HG02852 (cell line): Measurements from ENCODE around the gene FA2H.

Experiments
- ATAC-seq: cut with Tn5 transposase; IDR thresholded peaks from one replicate; pipeline ENCODE4 v1.9.1; 2021; ENCODE audit warnings: mild to moderate bottlenecking, moderate library complexity; ENCODE audit not compliant: unreplicated experiment

Gene FA2H

GRCh38 chr16:74745109-74745615 is 29.5 kb downstream of the FA2H start:
- no peak for ATAC-seq

GRCh38 chr16:74744566-74744965 is 30.1 kb downstream of the FA2H start:
- ATAC-seq = no peak

GRCh38 chr16:74743668-74744299 is 30.8 kb downstream of the FA2H start:
- no peak for ATAC-seq

GRCh38 chr16:74743045-74743667 is 31.5 kb downstream of the FA2H start:
- ATAC-seq = no peak

GRCh38 chr16:74742051-74742481 is 32.6 kb downstream of the FA2H start:
- no peak for ATAC-seq

GRCh38 chr16:74740795-74741304 is 33.8 kb downstream of the FA2H start:
- ATAC-seq = no peak

- ATAC-seq = no peak
Measured at GRCh38 chr16:74739275-74739674, 35.3 kb downstream of the FA2H start.

- no peak for ATAC-seq
Measured at GRCh38 chr16:74738816-74739215, 35.8 kb downstream of the FA2H start.

- no peak for ATAC-seq
Measured at GRCh38 chr16:74738113-74738541, 36.5 kb downstream of the FA2H start.

- ATAC-seq = no peak
Measured at GRCh38 chr16:74737521-74737920, 37.1 kb downstream of the FA2H start.

GRCh38 chr16:74736531-74737157 is 38.0 kb downstream of the FA2H start:
- ATAC-seq = no peak

GRCh38 chr16:74735554-74735953 is 39.1 kb downstream of the FA2H start:
- no peak for ATAC-seq

- ATAC-seq = no peak
Measured at GRCh38 chr16:74735162-74735452, 39.5 kb downstream of the FA2H start.

GRCh38 chr16:74734361-74735161 is 40.1 kb downstream of the FA2H start:
- no peak for ATAC-seq

GRCh38 chr16:74732707-74733350 is 41.8 kb downstream of the FA2H start:
- ATAC-seq = no peak

- no peak for ATAC-seq
Measured at GRCh38 chr16:74731853-74732477, 42.7 kb downstream of the FA2H start.

- no peak for ATAC-seq
Measured at GRCh38 chr16:74729783-74730683, 44.6 kb downstream of the FA2H start.

- ATAC-seq = no peak
Measured at GRCh38 chr16:74727903-74728302, 46.7 kb downstream of the FA2H start.

- no peak for ATAC-seq
Measured at GRCh38 chr16:74726716-74727115, 47.9 kb downstream of the FA2H start.
